Measurements from ENCODE around the gene KRTAP4-5.
"Not testable (repeated sequence)": the region's sequence is repeated elsewhere in the genome, so short reads cannot be mapped to it uniquely, and the experiment has no call there.

KRTAP4-5 gene

DNA sequence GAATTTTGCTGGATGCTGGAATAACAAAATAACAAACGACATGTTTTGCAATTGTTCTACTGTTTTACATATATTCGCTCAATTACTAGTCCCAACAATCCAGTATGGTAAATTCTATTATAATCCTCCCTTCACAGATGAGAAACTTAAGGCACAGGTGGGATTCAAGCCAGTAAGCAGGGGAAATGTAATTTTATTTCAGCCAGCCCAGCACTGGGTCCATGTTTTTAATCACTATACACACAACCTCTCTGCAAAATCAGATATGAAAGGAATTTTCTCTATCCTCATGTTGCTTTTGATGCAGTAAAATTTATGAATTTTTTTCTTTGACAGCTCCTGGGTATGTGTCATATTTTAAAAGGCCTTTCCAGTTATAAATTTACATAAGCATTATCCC lies 4.4 kb downstream of the KRTAP4-5 start:
- DNase-seq: no peak

DNA sequence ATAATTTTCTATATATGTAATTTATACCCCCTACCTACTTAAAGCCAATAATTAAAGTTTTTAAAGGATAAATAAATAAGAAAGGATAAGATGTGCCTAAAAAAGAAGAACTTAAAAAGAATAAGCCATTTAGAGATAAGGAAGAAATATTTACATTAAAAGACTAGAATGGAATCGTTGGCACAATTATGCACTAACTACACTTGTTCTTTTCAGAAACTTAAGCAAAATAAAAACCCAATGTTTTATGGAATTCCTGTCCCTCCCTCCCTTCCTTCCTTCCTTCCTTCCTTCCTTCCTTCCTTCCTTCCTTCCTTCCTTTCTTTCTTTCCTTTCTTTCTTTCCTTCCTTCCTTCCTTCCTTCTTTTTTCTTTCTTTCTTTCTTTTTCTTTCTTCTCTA lies 4.8 kb downstream of the KRTAP4-5 start:
- no peak for DNase-seq

DNA sequence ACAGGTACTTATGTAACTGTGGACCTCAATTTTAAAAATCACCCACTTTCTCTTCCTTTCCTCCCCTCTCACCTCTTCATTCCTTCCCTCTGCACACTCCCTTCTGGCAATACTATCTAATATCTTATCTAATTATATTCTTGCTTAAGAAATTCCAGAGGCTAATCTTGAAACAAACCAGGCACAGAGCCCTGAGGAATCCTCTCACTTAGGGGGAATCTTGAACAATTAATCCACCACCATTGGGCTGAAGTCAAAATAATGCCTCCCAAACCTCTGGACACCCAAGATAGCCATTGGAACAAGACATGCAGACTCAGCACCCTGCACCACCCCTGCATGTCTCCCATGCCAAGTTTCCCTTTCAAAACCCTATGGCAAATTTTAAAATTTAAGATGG lies 8.3 kb downstream of the KRTAP4-5 start:
- DNase-seq: no peak

DNA sequence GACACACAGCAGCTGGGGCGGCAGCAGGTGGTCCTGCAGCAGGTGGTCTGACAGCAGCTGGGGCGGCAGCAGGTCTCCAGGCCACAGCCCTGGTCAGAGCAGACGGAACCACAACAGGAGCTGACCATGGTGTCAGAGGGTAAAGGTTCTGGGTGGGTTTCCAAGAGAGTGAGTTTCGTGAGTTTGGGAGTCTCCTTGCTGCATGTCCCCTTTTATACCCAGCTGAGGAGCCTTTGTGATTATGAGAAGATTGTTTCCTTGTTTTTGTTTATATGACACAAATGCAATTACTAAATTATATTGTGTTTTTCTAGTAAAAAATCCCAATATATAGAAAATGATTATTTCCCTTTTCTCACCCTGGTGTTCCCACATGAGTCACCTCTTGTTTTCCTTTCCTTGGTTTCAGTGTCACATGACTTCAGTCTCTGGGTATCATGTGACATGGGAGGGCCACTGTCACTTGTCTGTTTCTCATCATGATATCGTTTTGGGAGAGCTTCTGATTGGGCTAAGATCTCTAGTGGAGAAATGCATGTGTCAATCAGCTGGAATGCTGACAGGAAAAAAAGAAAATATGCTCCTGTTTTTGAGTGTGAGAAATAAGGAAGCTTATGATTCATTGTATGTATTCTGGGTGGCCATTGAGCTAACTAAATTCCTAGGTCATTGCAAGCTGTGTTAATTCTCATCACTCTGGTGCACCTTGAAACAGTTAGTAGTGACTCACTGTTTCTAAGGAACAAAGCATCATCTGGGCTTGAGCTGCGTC lies 9.1 kb downstream of the KRTAP4-5 start, which contains the start of gene KRTAP4-6:
TSS of gene KRTAP4-6 (minus strand) at position 185 of the 772 bp plus-strand sequence. CDS start at position 128, 57 bp downstream.
- DNase-seq: no peak

DNA sequence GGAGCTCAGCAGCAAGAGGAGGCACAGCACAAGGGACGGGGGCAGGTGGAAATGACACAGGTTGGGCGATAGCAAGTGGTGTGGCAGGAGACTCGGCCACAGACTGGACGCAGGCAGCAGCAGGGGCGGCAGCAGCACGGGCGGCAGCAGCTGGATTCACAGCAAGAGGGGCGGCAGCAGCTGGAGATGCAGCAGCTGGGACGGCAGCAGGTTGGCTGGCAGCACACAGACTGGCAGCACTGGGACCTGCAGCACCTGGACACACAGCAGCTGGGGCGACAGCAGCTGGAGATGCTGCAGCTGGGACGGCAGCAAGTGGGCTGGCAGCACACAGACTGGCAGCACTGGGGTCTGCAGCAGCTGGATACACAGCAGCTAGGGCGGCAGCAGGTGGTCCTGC lies 9.8 kb downstream of the KRTAP4-5 start:
- not testable (repeated sequence) for DNase-seq

DNA sequence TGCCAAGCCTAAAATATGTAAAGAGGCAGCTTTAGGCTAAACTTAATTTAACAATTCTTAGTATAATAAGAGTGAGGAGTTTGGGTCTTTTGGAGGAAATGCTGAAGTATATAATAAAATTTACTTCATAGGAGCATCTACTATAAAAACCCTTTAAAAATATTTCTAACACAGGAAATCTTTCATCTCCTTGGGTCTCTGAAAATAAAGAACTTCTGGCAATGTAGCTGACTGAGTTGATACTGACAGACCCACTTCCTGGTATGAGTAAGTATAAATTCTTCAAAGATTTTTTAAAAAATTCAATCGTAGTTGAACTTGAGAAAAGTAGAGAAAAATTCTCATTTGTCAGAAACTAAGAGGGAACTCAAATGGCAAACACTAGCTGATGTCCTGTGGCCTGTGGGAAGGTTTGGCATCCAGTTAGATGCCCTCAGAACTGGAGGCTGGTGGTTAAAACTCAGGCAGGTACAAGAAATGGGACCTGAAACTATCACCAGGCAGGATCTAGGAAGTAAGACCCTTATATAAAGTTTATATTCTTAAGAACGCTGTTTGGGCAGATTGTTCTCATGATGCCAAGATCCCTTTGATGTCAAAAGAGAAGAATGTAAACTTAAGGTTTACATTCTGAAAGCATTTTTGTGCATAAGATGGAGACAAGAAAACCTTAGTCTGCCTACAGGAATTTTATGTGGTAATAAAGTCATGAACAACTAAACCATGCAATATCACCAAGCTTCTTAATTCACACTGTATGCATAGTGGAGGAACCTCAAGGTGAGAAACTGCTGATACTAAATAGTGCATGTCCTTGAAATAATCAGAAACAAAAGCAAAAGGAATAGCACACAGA lies 15.5 kb downstream of the KRTAP4-5 start:
- DNase-seq: no peak

DNA sequence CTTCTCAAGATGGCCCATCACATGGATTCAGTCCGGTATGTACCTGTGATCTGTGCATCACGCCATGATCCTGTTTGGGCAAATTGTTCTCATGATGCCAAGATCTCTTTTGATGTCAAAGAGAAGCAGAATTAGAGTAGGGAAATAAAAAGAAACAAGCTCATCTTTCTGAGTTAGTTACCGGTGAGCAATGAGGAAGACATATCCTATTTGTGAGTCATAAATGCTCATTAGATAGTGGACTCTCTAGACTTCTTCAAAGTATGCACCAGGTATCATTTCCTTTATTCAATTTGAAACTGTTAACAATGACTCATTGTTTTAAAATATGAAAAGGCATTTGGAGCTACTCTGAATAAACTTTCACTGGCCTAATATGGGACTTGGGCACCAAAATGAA lies 17.6 kb downstream of the KRTAP4-5 start:
- DNase-seq: no peak

DNA sequence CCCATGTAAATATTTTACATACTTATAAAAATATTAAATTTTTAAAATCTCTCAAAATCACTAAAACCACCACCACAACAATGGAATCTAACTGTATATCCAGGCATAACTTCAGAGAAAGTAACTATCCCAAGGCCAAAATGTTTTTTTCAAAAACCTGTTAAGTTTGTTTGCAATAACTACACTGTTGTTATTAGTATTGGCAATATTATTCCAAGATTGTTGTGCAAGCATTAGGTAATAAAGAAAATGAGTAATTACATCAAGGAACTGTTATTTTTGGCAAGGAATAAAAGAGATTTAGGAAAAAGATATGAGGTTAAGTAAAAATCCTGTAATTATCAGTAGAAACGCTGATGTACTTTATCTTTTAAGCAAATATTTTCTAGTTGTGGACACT lies 22.3 kb downstream of the KRTAP4-5 start:
- no peak for DNase-seq

DNA sequence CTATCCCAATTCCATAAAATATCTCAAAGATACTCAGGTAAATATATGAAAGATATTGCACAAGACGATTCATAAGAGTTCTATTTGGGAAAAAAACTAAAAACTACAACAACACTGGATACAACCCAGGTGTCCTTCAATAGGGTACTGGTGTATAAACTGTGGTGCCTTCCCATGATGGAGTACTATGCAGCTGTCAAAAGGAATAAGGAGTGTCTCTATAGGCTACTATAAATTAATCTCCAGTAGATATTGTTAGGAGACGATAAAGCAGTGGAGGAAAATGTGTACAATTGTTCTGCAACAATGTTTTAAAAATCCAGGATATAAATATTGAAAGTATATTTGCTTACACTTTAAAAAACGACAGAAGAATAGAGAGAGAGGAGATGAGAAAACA lies 23.2 kb downstream of the KRTAP4-5 start:
- DNase-seq: no peak

DNA sequence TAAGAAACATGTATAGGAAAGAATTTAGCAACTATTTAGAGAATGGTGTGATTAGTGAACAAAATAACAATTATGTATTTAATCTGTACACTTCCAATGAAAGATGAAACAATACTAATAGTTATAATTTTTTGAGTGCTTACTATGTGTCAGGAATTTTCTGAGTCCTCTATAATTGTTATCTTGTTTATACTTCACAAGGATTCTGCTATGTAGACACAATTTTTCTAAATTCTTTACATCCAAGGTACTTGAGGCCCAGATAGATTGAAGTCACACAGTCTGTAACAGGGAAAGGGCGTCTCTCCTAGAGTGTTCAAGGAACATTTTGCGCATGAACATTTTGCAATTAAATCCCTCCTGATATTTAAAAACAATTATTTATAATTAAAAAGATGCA lies 24.6 kb downstream of the KRTAP4-5 start:
- DNase-seq: no peak

DNA sequence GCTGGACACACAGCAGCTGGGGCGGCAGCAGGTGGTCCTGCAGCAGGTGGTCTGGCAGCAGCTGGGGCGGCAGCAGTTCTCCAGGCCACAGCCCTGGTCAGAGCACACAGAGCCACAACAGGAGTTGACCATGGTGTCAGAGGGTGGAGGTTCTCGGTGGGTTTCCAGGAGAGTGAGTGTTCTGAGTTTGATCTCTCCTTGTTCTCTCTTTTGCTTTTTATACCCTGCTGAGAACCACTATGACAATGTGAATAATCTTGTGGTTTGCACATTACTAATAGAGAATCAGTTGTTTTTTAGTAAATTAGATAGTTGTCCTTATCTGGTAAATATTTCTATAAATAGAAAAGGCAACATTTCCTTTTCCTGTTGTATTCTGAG lies 25.6 kb downstream of the KRTAP4-5 start, which contains the start of gene KRTAP4-12:
TSS of gene KRTAP4-12 (minus strand) at position 192 of the 381 bp plus-strand sequence. CDS start at position 132, 60 bp downstream.
- DNase-seq: not testable (repeated sequence)

DNA sequence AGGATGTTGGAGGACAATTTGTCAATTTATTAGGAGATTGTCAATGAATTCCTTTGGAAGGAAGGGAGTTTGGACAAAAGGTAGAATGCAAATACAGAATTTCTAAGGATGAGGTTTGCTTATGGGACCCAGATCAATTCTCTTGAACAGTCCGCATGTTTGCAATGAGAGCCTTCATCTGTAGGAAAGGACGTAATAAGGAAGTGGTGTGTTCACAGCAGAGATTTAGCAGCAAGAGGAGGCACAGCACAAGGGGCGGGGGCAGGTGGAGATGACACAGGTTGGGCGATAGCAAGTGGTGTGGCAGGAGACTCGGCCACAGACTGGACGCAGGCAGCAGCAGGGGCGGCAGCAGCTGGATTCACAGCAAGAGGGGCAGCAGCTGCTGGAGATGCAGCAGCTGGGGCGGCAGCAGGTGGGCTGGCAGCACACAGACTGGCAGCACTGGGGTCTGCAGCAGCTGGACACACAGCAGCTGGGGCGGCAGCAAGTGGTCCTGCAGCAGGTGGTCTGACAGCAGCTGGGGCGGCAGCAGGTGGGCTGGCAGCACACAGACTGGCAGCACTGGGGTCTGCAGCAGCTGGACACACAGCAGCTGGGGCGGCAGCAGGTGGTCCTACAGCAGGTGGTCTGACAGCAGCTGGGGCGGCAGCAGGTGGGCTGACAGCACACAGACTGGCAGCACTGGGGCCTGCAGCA lies 26.2 kb downstream of the KRTAP4-5 start:
- DNase-seq: not testable (repeated sequence)

DNA sequence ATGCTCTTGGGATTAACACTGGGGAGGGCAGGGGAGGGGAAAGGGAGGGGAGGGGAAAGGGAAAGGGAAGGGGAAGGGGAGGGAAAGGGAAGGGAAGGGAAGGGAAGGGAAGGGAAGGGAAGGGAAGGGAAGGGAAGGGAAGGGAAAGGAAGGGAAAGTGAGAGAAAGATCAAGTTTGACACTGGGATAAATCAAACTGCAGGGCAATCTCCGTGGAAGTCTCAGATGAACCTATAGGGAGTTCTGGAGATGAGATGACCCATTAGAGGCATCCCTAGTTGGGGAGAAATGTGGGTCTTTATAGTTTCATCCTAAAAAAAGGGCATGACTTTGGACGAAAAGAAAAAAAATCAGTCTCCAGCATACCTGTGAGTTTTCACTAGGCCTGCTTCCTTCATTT lies 27.9 kb downstream of the KRTAP4-5 start:
- DNase-seq: no peak

DNA sequence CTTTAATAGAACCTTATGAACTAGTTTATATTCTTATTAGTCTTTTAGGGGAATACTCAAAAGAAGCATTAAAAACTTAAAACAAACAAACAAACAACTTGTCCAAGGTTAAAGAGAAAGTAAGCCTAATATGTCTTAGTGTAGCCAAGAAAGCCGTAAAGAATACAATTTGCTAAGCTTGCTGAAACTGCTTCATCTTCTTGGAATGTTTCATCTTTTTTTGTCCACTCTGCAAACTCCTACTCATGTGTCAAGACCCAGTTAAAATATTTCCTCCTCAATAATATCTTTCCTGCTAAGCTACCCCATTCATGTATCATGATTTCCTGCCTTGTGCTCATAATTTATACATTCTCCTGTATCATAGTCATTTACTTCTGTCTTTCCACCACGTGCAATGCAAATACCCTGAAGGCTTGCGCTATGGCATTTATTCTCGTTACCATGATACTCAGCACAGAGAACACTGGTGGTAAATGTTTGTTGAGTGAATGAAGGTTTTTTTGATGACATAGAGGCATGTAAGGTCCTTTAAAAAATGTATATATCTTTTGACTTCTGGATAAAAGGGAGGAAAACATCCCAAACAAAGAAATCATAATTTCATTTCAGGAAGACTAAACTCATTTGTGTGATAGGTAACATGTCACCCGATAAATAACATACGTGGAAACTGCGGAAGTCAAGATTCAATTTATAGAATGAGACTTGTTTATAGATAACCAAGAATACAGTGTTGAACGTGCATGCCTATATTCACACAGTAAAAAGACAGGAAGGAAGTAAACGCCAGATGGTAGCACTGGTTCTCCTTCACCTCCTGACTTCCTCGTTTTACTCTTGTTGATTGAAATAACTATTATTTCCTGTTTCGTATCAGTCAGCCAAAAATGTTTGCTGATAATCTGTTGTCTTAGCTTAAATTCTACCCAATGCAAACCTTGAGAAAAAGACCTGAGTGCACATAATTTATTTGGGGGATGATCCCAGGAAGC lies 29.6 kb downstream of the KRTAP4-5 start:
- not testable (repeated sequence) for DNase-seq

DNA sequence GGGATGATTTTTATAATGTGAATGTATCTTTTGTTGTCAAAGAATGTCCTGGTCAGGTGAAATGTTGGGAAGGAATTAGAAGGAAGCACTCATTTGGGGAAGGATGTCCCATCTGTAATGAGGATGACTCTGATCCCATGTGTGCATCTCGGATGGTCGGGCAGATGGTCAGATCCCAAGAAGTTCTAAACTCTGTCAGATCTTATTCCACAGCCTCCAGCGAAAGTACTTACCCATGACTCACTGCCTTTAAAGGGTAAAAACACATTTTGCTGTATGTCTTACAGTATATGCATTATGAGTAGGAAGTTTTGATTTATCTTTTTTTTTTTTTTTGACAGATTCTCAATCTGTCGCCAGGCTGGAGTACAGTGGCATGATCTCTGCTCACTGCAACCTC lies 30.9 kb downstream of the KRTAP4-5 start:
- no peak for DNase-seq

DNA sequence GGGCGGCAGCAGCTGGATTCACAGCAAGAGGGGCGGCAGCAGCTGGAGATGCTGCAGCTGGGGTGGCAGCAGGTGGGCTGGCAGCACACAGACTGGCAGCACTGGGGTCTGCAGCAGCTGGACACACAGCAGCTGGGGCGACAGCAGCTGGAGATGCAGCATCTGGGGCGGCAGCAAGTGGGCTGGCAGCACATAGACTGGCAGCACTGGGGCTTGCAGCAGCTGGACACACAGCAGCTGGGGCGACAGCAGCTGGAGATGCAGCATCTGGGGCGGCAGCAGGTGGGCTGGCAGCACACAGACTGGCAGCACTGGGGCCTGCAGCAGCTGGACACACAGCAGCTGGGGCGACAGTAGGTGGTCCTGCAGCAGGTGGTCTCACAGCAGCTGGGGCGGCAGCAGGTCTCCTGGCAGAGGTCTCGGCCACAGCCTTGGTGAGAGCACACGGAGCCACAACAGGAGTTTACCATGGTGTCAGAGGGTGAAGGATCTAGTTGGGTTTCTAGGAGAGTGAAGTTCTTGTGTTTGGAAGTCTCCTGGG lies 31.7 kb downstream of the KRTAP4-5 start, which contains the start of gene KRTAP4-11:
TSS of gene KRTAP4-11 (minus strand) at position 528 of the 541 bp plus-strand sequence. CDS start at position 470, 58 bp downstream.
- not testable (repeated sequence) for DNase-seq

DNA sequence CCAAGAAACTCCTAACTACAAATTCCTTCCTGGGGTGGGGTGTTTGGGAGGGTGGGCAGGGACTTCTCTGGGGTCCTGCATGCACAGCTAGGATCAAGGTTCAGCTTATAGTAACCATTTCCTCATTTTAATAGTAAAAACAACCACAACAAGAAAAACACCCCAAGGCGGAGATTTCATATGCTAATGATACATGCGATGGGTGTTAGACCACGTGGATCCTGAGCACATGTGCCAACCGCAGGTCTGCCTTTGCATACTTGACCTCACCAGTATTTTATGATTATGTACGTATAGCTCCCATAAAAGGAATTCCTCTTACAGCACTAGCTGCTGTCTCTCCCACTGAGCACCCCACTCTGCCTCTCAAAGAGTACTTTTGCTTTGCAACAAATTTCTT lies 33.3 kb downstream of the KRTAP4-5 start:
- peak; percentile 27 for DNase-seq

DNA sequence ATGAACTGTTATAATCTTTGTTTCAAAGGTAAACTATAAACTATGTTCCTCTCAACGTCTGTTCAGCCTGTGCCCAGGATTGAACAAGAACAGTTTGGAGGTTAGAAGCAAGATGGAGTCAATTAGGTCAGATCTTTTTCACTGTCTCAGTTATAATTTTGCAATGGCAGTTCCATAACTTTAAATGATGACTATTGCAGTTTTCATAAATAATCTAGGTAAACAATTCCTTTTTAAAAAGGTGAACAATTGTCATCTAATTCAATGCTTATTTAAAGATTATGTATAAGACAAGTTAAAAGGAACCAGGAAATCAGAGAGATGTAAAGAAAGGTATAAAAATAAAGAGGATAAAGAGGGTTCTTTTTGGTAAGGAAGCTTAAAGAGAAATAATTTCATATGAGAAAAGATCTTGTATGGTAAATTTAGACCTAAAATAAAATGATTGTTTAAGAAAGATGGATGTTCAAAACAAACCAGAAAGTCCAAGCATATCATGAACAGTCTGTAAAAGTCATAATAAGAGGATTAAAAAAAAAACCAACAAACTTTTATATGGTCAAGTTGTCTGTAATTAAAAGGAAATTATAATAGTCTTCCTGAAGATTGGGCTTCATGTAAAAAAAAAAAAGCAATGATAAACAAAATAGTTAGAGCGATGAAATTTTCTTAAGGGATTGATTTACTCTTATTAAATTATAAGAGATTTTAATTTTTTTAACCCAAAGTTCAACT lies 38.3 kb downstream of the KRTAP4-5 start:
- no peak for DNase-seq

DNA sequence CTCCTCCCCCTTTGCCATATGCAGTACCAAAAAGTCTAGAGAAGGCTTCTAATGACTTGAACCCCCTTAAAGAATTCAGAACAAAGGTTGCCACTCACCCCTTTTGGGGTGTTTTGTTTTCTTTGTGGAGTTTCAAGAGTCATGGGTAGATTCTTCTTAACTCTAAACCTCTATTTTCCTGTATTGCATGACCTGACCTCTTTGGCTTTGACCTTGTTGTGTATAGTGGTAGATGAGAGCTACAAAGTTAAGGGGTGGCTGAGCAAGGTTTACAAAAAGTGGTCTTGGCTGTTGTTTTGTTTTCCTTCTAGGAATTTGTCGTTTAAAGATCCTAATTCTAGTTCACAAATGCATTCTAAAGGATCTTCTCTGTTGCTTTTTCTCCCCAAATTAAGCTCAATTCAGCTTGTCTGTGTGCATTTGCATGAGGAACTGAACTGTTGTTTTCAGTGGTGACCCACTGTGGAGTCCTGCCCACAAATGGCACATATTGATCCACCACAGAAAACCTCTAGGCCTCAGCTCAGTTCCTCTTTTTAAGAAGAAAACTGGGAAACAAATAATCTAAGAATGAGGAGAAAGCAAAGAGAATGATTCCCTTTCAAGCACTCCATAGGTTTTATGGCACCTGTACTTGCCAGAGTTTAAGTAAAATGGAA lies 40.8 kb downstream of the KRTAP4-5 start:
- DNase-seq: not testable (repeated sequence)

DNA sequence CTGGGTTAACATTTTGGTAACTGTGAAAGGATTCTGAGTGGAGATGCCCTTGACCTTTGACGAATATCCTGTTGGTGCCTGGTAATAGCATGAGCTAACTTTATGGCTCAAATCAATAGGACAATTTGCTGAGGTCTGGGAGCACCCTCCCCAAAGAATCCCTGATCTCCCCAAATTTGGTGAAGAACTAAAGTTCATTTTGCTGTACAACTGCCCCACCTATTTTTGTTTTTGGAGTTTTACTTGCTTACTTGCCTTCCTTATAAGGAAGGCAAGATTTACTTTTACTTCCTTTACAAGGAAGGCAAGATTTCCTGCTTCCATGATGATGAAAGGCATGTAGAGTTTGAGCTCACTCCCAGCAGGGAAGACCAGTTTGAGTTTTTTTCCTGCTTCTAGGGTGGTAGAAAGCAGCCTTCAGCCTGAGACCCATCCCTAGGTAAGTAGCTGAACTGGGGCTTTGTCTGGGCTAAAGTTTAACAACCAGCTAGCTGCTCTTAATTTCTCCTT lies 41.6 kb downstream of the KRTAP4-5 start:
- no peak for DNase-seq

Data from NCI-H526 treated with DMSO at 0.1 percent for 48 hours (cell line).